Panc1 (cell line): ENCODE results near the gene CTDSP2. TPM values are rescaled to one million over a fixed set of nuclear protein-coding genes. Genes with fewer than 3 reads are reported as not detected.
"Not testable (repeated sequence)": the region's sequence is repeated elsewhere in the genome, so short reads cannot be mapped to it uniquely, and the experiment has no call there.

Experiments used
- ATAC-seq: fragments of 200-7000 bp; cut with Tn5 transposase; 2 replicates; pipeline ENCODE4 v1.9.1; 2020; ENCODE audit warnings: mild to moderate bottlenecking, moderate library complexity
- BruUV-seq: library from RNA; stranded (reverse); fragments of 400-500 nt; replicated peaks from 2 replicates; lab custom pipeline; 2021; lab: Mats Ljungman, UMichigan
- CTCF ChIA-PET: fragments of 300-600 bp; sonication (Branson Sonifier 250); formaldehyde crosslinking; loops from one replicate; lab custom pipeline; 2022; ENCODE audit warnings: antibody characterized with exemption; lab: Charles Lee
- POLR2A ChIA-PET: fragments of 300-600 bp; sonication (Branson Sonifier 250); formaldehyde crosslinking; loops from one replicate; lab custom pipeline; 2022; ENCODE audit warnings: antibody characterized with exemption; lab: Charles Lee
- DNase-seq: peaks from one replicate; pipeline ENCODE4 v3.0.0-alpha.2; 2010; ENCODE audit warnings: low read depth, low spot score
- H3K27ac ChIP-seq: 2 replicates; pipeline ENCODE4 v1.5.1; 2011; ENCODE audit warnings: mild to moderate bottlenecking, low read length, inconsistent platforms
- H3K27me3 ChIP-seq: fragments of 200-500 bp; sonication (Bioruptor generic); 2 replicates; pipeline ENCODE4 v1.6.0; 2014; ENCODE audit warnings: low read length, inconsistent platforms; ENCODE audit not compliant: control insufficient read depth, insufficient read depth
- H3K36me3 ChIP-seq: fragments of 200-500 bp; sonication (Bioruptor generic); 2 replicates; pipeline ENCODE4 v1.5.1; 2014; ENCODE audit warnings: inconsistent platforms, mild to moderate bottlenecking, low read length, moderate library complexity; ENCODE audit not compliant: control insufficient read depth, insufficient read depth
- H3K4me1 ChIP-seq: 2 replicates; pipeline ENCODE4 v1.5.1; 2011; ENCODE audit warnings: inconsistent platforms, mild to moderate bottlenecking, low read length, moderate library complexity; ENCODE audit not compliant: control insufficient read depth, insufficient read depth
- H3K4me3 ChIP-seq, 2 experiments: 2 replicates each; pipeline ENCODE4 v1.5.1; 2011 to 2012; ENCODE audit warnings: low read depth in 2 of 2, low read length in 2 of 2, mild to moderate bottlenecking in 2 of 2, inconsistent platforms in 1 of 2, moderate library complexity in 1 of 2
- H3K9me3 ChIP-seq: fragments of 200-500 bp; sonication (Bioruptor generic); 2 replicates; pipeline ENCODE4 v1.5.1; 2014; ENCODE audit warnings: low read depth, mild to moderate bottlenecking, inconsistent platforms, low read length, moderate library complexity; ENCODE audit not compliant: control insufficient read depth, insufficient read depth
- CTCF ChIP-seq: fragments of 450-650 bp; IDR thresholded peaks from 2 replicates; pipeline ENCODE4 v1.5.1; 2017; ENCODE audit warnings: mild to moderate bottlenecking
- POLR2AphosphoS5 ChIP-seq: IDR thresholded peaks from 2 replicates; pipeline ENCODE4 v1.6.1; 2012; ENCODE audit warnings: mild to moderate bottlenecking, low read depth, low read length, moderate library complexity
- SIN3A ChIP-seq: IDR thresholded peaks from 2 replicates; pipeline ENCODE4 v1.6.1; 2012; ENCODE audit warnings: low read depth, mild to moderate bottlenecking, low read length, moderate library complexity, borderline replicate concordance; ENCODE audit not compliant: insufficient read depth
- TCF7L2 ChIP-seq: IDR thresholded peaks from 2 replicates; pipeline ENCODE4 v1.6.1; 2011; ENCODE audit warnings: mild to moderate bottlenecking, low read depth, low read length, inconsistent platforms
- in situ Hi-C: cut with HindIII; loops from 2 replicates; pipeline ENCODE4 v1.10.0; 2016; ENCODE audit warnings: low sequenced_read_pairs, low pct_unique_long_range_greater_than_20kb
- intact Hi-C: fragments of 100-400 bp; cut with micrococcal nuclease; formaldehyde crosslinking; loops from one replicate; pipeline ENCODE4 v1.10.0; 2022; ENCODE audit not compliant: unreplicated experiment
- total RNA-seq: library from RNA; stranded (reverse); gene quantifications from one replicate; pipeline ENCODE4 v1.2.1, GENCODE V29; 2021; ENCODE audit not compliant: unreplicated experiment
- TF ChIP-seq, protein P1 (sequence below), 2 experiments: IDR thresholded peaks; 2 replicates each; pipeline ENCODE4 v1.6.1; 2011 to 2012; ENCODE audit warnings: low read depth in 2 of 2, control low read depth in 1 of 2, low read length in 1 of 2, mild to moderate bottlenecking in 1 of 2, moderate library complexity in 1 of 2; ENCODE audit not compliant: insufficient read depth in 1 of 2

Gene CTDSP2
- total RNA-seq, 1 experiment from 2014 or later, result 120 TPM

DNA sequence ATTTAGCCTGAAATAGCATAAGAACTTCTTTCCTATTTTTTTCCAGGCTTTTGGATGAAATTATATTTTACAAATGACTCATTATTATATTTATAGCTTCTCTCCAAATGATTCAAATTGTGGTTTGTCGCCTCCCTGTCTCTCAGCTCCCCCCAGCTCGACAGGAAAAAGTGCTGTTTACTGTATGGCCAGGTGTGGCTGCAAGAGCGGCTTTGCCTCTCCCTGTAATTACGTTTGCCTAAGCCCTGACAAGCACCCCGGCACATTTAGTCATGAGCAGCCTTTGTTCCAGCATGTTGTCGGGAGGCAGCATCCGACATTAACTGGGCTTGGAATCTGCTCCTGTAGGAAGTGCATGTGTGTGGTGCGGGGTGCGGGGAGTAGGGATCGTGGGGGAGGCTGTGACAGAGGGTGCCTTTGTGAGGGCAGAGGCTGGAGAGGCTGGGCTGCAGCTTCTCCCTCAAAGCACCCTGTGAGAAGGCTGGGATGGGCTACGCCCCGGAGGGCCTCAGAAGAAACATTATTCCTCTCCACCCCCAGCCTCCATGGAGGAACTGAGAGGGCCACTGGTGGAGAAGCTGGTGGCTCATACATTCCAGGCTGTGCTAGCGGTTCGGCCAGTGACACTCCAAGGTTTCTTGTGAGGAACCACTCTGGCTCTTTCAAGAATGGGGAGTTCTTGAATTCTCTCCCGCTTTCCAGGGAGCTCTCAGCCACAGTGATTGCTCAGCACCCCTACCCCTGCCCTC is 42.1 kb upstream of the CTDSP2 start:
- Histone ChIP-seq H3K36me3 (no peaks in the 10 kb centered on the region), H3K4me1 (peaks cover 58% of the 10 kb centered on the region), H3K9me3 (no peaks in the 10 kb centered on the region), H3K27me3 (no peaks in the 10 kb centered on the region), H3K4me3 (peak overlapping the region in 1 of 2 experiments; percentile 29; a peak in 2 of 4 replicates), H3K27ac (peak overlapping the region; percentile 89)
- CTCF ChIA-PET, result interaction anchor here (0.6 to 0.7 kb wide), 2 partner anchors 16 to 24 kb away, joined by 5 read pairs; no protein-coding TSS in a partner anchor
- intact Hi-C loops (no loop called here), in situ Hi-C loops (no loop called here)
- no TSS peak for BruUV-seq
- TF ChIP-seq SIN3A (0 out of 2 replicates have a peak, but pooled peaks have one; percentile 13), CTCF (no peak), TCF7L2 (no peak), POLR2AphosphoS5 (no peak)
- TF ChIP-seq, protein P1, sequence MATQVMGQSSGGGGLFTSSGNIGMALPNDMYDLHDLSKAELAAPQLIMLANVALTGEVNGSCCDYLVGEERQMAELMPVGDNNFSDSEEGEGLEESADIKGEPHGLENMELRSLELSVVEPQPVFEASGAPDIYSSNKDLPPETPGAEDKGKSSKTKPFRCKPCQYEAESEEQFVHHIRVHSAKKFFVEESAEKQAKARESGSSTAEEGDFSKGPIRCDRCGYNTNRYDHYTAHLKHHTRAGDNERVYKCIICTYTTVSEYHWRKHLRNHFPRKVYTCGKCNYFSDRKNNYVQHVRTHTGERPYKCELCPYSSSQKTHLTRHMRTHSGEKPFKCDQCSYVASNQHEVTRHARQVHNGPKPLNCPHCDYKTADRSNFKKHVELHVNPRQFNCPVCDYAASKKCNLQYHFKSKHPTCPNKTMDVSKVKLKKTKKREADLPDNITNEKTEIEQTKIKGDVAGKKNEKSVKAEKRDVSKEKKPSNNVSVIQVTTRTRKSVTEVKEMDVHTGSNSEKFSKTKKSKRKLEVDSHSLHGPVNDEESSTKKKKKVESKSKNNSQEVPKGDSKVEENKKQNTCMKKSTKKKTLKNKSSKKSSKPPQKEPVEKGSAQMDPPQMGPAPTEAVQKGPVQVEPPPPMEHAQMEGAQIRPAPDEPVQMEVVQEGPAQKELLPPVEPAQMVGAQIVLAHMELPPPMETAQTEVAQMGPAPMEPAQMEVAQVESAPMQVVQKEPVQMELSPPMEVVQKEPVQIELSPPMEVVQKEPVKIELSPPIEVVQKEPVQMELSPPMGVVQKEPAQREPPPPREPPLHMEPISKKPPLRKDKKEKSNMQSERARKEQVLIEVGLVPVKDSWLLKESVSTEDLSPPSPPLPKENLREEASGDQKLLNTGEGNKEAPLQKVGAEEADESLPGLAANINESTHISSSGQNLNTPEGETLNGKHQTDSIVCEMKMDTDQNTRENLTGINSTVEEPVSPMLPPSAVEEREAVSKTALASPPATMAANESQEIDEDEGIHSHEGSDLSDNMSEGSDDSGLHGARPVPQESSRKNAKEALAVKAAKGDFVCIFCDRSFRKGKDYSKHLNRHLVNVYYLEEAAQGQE (IDR thresholded peaks at IDR 0.05; ENCODE audit: insufficient read depth in 1 of 2, low read depth in 2 of 2, low read length in 1 of 2), result no peak
- DNase-seq (no peak), ATAC-seq (peak; percentile 65)
- POLR2A ChIA-PET, result interaction anchor here (0.7 to 1.0 kb wide), 2 partner anchors 24 to 43 kb away, joined by 3 to 6 read pairs; no protein-coding TSS in a partner anchor

DNA sequence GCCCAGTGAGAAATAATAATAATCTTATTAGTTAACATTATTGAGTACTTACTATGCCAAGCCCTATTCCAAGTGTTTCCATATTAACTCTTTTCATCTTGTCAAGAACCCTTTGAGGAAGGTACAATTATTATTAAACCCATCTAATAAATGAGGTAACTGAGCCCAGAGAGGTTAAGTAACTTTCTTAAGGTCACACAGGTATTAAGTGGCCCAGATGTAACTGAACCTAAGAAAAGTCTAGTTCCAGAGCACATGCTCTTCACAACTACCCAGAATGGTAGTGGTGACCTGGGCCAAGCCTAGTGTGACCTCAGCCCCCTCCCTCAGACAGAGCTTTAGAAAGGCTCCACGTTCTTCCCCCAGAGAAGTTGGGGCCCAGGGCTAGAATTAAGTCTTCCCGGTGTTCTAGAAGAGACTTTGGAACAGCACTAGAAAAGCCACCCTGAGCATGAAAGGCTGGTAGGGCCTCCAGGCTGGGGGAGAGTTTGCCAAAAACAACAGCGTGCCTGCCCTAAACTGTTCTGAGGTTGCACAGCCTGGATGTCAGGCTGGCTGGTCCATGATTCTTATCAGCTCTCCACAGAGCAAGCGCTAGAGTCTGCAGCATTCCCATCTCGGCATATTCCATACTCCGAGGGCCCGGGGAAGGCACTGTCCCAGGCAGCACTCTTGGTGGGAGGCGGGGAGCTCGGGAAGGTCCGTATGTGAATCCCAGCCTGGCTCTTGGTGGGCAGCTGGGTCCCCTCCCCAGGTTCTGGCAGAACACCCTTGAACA is 41.3 kb upstream of the CTDSP2 start:
- intact Hi-C loops, result no loop called here
- H3K9me3 ChIP-seq, result no peaks in the 10 kb centered on the region
- H3K4me3 ChIP-seq, result peak overlapping the region in 1 of 2 experiments; percentile 29; a peak in 2 of 4 replicates
- no TSS peak for BruUV-seq
- DNase-seq (no peak), ATAC-seq (peak; percentile 84)
- POLR2A ChIA-PET, result interaction anchor here (0.7 kb wide), 1 partner anchor 24 kb away, joined by 6 read pairs; no protein-coding TSS in a partner anchor
- CTCF ChIA-PET, result interaction anchor here (0.7 kb wide), 1 partner anchor 24 kb away, joined by 5 read pairs; no protein-coding TSS in a partner anchor
- H3K4me1 ChIP-seq, result peaks cover 52% of the 10 kb centered on the region
- no peaks in the 10 kb centered on the region for H3K36me3 ChIP-seq
- H3K27ac ChIP-seq, result peak overlapping the region; percentile 89
- no peaks in the 10 kb centered on the region for H3K27me3 ChIP-seq
- in situ Hi-C loops, result no loop called here
- peak; percentile 81; the same call in 1 of the 2 replicates for TF ChIP-seq TCF7L2
- TF ChIP-seq, protein P1 (IDR thresholded peaks at IDR 0.05; ENCODE audit: insufficient read depth in 1 of 2, low read depth in 2 of 2, low read length in 1 of 2), result no peak

GRCh38 chr12:57886964-57887363 is 40.4 kb upstream of the CTDSP2 start:
- Histone ChIP-seq H3K4me1 (peaks cover 48% of the 10 kb centered on the region), H3K27ac (peak overlapping the region; percentile 89)
- H3K36me3 ChIP-seq, intact Hi-C loops, ATAC-seq, H3K9me3 ChIP-seq, H3K27me3 ChIP-seq, BruUV-seq, in situ Hi-C loops, H3K4me3 ChIP-seq, CTCF ChIA-PET, POLR2A ChIA-PET, DNase-seq: not testable (repeated sequence)
